ENCODE measurements around the gene UGT1A6. TPM values are rescaled to one million over a fixed set of nuclear protein-coding genes. Genes with fewer than 3 reads are reported as not detected.

Gene UGT1A6
- total RNA-seq, 1 donor from 2014 or later: not detected

DNA sequence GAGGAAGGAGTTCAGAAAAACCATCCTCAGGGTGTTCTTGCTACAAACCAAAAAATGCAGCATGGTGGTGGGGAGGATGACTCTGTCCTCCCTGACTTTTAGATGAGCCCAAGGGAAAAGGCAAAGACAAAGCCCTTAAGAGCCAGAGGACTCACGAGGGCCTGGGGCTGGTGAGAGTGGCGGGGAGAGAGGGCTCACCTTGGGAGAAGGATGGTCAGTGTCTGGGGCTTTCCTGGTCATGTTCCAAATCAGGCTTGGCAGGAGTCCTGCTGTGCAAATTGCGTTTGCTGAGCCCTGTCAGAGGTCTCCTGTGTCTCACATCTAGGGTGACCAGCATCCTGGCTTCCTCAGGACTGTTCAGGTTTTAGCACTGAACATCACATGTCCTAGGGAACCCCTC is 72.1 kb downstream of the UGT1A6 start:
- DNase-seq (ENCODE audit: low read depth): no peak

DNA sequence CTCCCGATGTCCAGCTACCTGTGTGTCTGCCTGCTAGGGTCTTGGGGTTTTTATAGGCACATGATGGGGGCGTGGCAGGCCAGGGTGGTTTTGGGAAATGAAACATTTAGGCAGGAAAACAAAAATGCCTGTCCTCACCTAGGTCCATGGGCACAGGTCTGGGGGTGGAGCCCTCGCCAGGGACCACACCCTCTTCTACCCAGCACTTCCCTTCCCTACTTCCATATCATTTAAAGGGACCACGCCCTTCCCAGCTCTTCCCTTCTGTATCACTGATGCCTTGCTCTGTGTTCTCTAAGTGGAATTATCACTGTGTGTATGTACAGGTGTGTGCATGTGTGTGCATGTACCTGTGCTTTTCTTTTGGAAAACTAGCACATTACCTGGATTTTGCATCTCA is 73.7 kb downstream of the UGT1A6 start:
- no peak for DNase-seq (ENCODE audit: low read depth)

DNA sequence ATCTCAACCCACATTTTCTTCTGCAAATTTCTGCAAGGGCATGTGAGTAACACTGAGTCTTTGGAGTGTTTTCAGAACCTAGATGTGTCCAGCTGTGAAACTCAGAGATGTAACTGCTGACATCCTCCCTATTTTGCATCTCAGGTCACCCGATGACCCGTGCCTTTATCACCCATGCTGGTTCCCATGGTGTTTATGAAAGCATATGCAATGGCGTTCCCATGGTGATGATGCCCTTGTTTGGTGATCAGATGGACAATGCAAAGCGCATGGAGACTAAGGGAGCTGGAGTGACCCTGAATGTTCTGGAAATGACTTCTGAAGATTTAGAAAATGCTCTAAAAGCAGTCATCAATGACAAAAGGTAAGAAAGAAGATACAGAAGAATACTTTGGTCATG is 75.4 kb downstream of the UGT1A6 start:
- no peak for DNase-seq (ENCODE audit: low read depth)

DNA sequence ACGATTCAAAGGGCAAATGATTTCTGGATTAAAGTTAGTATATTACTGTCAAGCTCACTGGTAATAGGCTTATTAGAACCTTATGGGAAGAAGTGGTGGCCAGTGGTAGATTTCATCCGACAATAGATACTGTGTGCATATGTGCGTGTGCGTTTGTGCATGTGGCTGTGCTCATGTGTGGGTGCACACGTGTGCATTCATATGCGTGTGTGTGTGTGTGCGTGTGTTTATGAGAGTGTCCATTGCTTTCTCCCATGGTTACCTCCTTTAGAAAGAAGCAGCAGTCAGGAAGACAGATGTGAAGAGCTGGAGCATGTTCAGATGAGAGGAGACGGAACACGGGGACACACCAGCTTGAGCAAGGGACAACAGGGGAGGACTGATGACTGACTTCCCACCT is 76.6 kb downstream of the UGT1A6 start:
- no peak for DNase-seq (ENCODE audit: low read depth)

DNA sequence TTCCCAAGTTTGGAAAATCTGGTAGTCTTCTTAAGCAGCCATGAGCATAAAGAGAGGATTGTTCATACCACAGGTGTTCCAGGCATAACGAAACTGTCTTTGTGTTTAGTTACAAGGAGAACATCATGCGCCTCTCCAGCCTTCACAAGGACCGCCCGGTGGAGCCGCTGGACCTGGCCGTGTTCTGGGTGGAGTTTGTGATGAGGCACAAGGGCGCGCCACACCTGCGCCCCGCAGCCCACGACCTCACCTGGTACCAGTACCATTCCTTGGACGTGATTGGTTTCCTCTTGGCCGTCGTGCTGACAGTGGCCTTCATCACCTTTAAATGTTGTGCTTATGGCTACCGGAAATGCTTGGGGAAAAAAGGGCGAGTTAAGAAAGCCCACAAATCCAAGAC is 79.5 kb downstream of the UGT1A6 start:
- DNase-seq (ENCODE audit: low read depth): no peak

DNA sequence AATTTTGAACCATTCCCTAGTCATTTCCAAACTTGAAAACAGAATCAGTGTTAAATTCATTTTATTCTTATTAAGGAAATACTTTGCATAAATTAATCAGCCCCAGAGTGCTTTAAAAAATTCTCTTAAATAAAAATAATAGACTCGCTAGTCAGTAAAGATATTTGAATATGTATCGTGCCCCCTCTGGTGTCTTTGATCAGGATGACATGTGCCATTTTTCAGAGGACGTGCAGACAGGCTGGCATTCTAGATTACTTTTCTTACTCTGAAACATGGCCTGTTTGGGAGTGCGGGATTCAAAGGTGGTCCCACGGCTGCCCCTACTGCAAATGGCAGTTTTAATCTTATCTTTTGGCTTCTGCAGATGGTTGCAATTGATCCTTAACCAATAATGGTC is 79.9 kb downstream of the UGT1A6 start:
- DNase-seq (ENCODE audit: low read depth): no peak

DNA sequence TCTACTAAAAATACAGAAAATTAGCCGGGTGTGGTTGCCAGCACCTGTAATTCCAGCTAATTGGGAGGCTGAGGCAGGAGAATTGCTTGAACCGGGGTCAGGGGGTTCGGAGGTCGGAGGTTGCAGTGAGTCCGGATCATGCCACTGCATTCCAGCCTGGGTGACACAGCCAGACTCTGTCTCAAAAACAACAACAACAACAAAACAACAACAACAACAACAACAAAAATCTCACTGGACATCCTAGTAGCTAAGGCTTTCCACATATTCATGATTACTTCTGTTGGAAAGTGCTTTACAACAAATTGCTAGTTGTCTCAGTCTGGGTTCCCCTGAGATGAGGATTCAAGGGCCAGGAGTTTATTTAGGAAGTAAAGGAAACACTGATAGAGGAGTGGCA is 81.2 kb downstream of the UGT1A6 start:
- DNase-seq (ENCODE audit: low read depth): no peak

DNA sequence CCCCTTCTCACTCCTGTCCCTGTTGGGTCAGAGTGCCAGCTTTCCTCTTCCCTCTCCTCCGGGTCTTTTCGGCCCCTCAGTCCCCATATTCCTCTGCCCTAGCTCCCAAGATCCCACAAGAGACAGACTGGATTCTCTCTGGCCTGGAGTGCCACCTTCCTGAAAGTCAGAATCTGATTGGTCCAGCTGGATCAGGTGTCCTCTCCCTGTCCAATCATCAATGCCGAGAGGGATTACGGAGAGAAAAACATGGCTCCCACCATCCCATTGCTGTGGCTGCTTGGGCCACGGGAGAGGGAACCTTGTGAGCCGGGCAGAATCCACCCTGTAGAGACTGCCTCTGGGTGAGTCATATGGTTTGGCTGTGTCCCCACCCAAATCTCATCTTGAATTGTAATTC is 82.7 kb downstream of the UGT1A6 start:
- no peak for DNase-seq (ENCODE audit: low read depth)

DNA sequence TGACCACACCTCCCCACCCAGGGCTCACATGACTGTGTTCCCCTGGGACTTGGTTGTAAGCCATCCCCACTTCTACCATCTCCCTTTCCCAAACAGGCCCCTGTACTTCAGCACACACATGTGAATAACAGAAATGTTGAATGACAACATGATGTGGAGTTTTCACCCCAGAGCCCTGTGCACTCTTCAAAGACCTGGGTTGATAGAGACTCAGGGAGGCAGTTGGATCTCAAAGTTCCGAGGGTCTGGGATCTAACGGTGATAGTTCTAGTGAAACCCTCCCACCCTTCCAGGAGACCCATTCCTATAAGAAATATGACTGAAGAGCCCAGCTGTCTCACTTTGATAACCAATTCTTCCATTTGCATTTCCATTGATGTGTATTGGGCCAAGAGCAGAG is 85.3 kb downstream of the UGT1A6 start, which contains the start of gene MROH2A:
Gene MROH2A, plus strand, starts transcription at position 301 of the 400 bp plus-strand sequence. CDS start 1,029 bp downstream, outside the sequence.
- DNase-seq (ENCODE audit: low read depth): no peak

DNA sequence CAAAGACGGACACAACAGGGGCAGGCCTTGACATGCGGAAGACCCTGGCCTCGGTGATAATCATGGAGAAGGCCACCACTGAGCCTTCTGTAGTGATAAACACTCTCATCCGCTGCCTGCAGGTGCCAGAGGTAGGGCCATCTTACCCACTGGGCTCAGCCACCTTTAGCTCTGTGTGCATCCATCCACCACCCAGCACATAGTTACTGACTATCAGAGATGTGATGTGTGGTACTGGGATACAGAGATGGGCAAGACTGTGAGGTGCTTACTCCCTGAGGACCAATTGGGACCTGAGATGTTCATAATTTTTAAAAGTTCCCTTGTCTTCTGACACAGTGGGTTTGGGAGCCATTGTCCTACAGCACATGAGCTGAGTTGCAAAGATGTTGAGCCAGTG is 87.0 kb downstream of the UGT1A6 start:
- DNase-seq (ENCODE audit: low read depth): no peak

DNA sequence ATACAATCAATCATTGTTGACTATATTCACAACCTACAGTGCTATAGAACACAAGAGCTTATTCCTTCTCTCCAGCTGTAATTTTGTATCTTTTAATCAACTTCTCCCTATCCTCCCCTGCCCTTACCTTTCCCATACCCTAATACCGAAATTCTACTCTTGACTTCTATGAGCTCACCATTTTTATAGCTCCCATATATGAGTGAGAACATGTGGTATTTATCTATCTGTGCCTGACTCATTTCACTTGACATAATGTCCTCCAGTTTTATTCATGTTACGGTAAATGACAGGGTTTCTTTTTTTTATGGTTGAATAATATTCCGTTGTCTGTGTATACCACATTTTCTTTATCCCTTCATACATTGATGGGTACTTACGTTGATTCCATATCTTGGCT is 88.1 kb downstream of the UGT1A6 start:
- no peak for DNase-seq (ENCODE audit: low read depth)

DNA sequence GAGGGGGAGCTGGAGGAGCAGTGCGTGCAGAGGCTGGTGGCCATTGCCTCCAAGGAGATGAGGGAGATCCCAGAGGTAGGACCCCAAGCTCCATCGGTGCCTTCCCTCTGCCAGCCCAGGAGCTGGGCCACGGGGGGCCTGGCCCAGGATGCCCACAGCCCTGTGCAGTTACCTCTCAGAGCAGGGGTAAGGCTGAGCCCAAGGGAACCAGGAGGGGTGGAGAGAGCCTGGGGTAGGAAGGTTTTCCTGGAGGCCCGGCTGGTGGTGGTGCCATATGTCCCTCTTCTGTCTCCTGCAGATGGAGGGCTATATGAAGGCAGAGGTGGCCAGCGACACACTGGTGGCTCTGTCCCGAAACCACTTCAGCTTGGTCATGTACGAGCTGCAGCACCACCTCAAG is 96.9 kb downstream of the UGT1A6 start:
- DNase-seq (ENCODE audit: low read depth): no peak

DNA sequence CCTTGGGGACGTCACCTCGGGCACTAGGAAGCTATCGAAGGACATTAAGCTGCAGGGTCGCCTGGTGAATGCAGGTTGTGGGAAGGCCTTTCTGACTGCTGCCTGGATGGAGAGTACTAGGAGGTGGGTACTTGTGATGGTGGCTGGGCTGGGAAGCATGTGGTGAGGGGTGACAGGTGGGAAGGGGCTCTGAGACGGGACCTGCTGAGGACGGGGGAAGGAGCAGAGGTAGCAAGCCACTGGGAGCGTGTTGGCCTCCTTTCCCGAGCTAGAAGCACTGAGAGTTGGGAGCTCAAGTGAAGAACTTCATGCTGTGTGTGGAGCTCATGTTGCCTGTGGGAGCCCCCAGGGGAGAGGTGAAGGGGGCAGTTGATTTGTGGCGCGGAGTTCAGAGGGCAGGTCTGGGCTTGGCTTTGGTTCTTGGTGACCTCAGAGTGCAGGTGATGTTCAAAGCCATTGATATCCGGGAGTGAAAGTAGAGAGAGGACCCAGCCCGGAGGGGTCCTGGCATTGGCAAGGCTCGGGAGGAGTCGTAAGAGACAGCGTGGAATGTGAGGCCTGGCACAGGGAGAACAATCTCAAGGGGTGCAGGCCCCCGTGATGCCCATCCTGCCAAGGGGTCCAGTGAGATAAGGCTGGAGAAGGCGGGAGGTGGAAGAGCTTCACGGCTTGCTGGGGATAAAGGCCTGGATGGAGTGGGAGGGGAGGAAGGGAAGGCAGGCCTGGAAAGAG is 98.6 kb downstream of the UGT1A6 start:
- DNase-seq (ENCODE audit: low read depth): no peak

DNA sequence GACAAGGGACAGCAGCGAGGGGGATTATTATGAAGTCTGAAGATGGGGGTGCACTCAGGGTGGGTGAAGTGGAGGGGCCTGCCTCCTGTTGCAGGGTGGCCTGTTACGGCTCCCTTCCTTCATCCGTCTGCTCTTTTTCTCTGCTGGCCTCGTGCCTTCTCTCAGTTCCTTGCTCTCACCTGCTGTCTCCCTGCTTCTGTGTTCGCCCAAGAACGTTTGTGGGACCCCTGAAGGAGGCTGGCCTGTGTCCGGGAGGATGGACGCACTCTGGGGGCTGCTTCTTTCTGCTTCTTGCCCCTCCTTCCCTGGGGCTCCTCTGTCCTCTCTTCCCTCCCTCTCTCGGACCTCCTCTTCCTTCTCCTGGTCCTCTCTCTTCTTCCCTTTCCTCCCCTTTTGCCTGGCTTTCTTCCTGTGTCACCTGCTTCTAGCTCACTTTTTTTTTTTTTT is 99.2 kb downstream of the UGT1A6 start:
- no peak for DNase-seq (ENCODE audit: low read depth)

DNA sequence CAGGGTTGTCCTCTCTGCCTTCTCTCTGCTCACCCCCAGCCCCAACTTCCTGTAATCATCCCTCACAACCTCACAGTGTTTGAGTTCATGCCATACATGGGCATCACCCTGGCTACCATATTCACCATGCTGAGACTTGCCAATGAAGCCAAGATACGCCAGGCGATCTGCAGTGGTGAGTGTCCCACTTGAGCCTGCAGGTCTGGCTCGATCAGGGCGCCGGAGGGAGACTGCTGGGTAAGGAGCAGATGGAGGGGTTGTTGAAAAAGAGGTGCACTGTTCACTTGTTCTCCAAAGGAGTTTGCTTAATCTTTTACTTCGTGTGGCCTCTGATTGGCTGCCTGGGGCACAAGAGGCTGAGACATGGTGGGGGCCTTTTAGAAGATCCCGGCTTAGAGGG is 100.0 kb downstream of the UGT1A6 start:
- DNase-seq (ENCODE audit: low read depth): no peak

DNA sequence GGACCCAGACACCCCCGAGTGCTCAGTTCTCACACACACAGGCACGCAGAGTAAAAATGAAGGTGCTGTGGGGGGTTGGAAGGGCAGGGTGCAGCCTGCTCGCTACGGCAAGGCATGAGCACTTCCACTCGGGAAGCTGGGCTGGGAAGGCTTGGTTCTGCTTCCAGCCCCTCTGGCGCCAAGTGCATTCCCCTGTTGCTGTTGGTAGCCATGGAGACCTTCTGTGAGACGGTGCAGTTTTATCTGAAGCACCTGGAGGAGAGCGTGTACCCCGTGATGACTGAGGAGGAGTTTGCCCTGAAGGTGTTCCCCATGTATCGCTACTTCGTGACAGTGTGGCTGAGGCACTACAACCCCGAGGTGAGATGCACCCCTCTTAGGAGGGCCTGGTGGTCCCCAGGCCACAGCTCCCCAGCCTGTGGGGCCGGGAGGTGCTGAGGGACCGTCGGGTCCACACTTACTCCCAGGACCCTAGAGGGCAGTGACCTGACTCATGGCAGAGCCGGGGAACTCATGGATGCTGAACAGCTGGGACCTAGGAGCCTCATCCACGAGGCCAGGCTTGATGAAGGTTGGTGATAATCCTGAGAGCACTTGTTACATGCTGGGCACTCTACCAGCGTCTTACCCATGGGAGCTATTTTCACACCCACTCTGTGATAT is 100.9 kb downstream of the UGT1A6 start:
- no peak for DNase-seq (ENCODE audit: low read depth)

DNA sequence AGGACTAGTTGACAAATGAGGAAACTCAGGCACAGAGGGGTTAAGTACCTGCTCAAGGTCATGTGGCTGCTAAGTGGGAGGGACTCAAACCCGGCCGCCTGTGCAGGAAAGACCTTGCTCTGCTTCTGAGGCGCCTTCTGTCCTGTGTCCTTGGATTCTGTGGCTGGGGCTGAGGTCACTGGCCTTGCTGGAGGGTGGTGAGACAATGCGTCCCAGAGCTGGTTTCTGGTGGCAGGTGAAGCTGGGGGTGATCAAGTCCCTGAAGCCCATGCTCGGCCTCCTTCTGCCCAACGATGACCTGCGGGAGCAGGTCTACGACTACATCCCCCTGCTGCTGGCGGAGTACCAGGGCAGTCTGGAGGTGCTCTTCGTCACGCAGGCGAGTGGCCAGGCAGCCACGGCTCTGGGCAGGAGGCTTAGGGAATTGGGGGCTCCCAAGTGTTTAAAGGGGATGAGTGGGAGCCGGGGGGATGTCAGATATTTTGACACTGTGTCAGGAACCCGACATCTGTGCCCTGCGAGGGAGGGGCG is 101.5 kb downstream of the UGT1A6 start:
- DNase-seq (ENCODE audit: low read depth): no peak

DNA sequence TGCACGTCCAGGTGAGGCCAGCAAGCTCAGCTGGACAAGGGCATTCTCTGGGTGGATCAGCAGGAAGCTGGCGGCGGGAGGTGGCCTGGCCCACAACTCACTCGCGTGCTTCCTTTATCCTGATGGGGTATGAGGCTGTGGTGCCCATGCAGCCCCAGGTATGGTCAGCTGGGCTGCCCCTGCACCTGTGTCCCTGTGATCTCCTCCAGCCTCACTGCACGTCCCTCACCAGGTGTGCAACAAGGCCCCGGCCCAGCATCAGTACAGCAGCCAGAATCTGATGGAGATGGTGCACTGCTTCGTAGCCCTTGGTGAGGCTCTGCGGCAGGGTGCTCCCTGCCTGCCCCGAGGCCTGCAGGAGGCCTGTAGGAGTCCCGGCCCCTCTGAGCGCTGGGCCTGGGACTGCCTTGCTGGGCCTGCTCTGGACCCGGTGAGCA is 103.1 kb downstream of the UGT1A6 start:
- no peak for DNase-seq (ENCODE audit: low read depth)

DNA sequence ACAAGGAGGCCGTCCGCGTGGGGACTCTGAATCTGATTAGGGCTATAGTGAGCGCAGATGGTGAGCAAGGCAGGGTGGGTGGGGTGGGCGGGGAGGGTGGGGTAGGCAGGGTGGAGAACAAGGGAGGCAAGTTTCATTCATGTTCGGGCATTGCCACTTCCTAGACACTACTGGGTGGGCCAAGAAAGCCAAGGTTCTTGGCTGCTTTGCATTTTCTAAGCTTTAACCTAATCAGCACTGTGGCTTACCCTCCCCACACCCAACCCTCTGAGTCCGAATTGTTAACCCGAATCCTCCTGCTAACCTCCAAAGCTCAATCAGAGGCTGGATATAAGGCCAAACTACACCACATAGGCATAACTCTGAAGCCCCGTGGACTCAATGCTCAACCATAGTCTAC is 103.6 kb downstream of the UGT1A6 start:
- DNase-seq (ENCODE audit: low read depth): no peak

DNA sequence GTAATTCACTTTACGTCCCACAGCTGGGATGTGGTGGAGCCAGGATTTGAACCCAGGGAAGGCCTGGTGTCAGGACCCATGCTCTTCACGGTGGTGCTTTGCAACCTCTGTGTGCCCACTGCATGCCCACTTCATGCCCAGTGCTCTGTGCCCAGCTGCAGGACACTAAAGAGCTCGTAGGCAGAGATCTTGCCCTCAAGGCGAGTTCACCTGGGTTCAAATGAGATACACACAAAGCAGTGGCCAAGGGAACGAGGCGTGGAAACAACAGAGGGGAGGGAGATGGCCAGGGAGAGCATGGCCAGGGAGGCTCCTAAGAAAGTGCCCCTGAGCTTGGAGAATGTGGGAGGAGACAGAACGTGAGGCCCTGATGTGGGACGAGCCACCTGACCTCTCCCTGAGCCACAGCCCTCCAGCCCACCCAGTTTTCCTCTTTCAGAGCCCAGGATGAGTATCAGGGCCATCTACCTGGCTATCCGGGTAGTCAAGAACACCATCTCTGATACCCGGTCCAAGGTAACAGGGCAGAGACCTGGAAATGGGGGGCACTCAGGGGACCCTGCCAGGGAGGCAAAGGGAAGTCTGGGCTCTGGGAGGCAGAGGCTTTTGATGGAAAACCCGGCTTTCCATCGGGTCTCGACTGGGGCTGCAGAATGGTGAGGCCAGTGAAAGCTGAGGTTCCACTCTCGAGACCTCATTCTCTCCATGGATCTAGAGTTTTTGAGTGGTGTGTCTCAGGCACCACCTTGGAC is 105.8 kb downstream of the UGT1A6 start:
- DNase-seq (ENCODE audit: low read depth): no peak

DNA sequence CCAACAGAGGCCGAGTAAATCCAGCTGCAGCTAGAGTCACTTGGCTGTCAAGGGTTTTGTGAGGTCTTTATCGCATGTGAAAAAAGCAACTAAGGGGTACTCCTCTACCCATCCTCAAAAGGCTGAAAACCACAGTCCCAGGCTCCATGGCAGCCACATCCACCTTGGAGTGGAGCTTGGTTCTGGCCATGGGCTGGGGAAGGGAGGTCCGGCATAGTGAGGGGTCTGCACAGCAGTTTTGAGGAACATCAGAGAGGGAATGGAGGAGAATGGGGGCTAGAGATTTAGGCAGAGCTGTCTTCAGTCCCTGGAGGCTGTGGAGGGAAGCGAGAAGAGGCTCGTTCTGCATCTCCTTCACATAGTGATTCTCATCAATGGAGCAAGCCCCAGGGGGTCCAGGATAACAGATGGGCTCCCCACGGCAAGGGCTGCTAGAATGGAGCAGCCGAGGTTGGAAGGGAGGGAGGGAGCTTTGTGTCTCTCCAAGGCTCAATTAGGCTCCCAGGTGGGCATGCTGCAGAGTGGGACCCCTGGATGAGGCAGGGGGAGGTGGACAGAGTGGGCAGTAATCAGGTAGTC is 106.5 kb downstream of the UGT1A6 start:
- DNase-seq (ENCODE audit: low read depth): no peak

DNA sequence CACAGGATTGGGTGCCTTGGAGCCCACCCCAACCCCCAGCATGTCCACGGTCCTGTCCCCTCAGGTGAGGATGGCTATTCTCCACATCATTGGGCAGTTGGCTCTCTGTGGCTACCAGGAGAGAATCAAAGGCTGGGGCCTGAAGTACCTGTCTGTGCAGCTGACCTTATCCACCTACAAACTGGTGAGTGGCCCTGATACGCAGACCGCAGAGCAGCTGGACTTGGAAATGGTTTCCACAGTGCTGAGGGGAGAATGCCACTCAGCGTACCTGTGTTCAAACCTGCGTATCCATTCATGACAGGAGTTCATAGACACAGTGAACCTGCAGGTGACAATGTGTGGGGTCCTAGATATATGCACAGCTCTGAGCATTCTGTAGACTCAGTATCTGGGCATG is 107.0 kb downstream of the UGT1A6 start:
- DNase-seq (ENCODE audit: low read depth): no peak

All from myocyte (in vitro differentiated cells).